Activated T-cell treated with anti-CD3 and anti-CD28 coated beads, Interleukin-2, amount 50 U/mL, for 4 hours (primary cell): ENCODE results near the gene DHRS1. TPM values are rescaled to one million over a fixed set of nuclear protein-coding genes. Genes with fewer than 3 reads are reported as not detected.
A peak's percentile ranks its signal among the peaks of the same experiment; 100 is the strongest.

Source experiments
- ATAC-seq, 2 donors: fragments of 200-7000 bp; cut with Tn5 transposase; one replicate each; pipeline ENCODE4 v1.10.0; 2021
- DNase-seq: peaks from one replicate; pipeline ENCODE4 v3.0.0-alpha.2; 2020
- H3K27me3 Mint-ChIP-seq: one replicate; pipeline ENCODE4 v1.8.0; 2021; ENCODE audit warnings: low read depth, mixed read lengths
- H3K36me3 Mint-ChIP-seq: one replicate; pipeline ENCODE4 v1.8.0; 2022; ENCODE audit warnings: mixed read lengths; ENCODE audit not compliant: insufficient read depth
- H3K4me1 Mint-ChIP-seq: one replicate; pipeline ENCODE4 v1.8.0; 2021; ENCODE audit warnings: low read depth, mixed read lengths
- H3K4me3 Mint-ChIP-seq: one replicate; pipeline ENCODE4 v1.8.0; 2021; ENCODE audit warnings: mild to moderate bottlenecking, moderate library complexity, mixed read lengths
- H3K9me3 Mint-ChIP-seq: one replicate; pipeline ENCODE4 v1.8.0; 2021; ENCODE audit warnings: mixed read lengths
- total RNA-seq, 3 donors: library from RNA; stranded (reverse); gene quantifications; one replicate each; pipeline ENCODE4 v1.2.1, GENCODE V29; 2021

DHRS1 gene
- total RNA-seq, 3 donors from 2014 or later, result 2.6 to 4.2 (median 3.1) TPM

DNA sequence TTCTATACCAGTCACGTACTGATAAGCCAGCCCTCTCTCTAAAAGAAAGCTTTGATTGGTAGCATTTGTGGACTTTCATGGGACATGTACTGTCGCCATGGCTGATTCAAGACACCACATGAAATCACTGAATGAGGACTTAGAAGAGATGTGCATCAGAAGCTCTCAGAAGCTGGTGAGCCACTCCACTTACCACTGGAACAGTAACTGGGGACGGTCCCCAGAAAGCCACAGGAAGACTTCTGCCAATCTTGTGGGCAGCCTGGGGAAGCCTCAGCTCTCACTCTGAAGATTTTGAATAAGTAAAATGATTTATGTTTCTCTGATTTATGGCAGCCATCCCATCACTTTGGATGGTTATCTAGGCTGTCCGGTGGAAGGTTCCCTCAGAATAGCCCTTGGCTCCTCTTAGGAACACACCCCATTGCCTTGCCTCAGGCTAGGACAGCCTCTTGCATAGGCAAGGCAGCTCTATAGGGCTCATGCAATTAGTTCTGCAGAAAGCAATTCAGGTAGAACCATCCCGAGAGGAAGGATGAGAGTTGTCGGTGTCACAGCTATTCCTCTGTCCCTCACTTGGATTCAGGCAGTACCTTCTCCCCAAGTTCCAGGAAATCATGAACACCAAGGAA, 9.8 kb downstream of the DHRS1 start:
- DNase-seq (no peak), ATAC-seq (peak; percentile 98 to 100)
- Mint-ChIP-seq H3K9me3 (no peaks in the 10 kb centered on the region), H3K4me3 (no peak overlapping the region), H3K27me3 (no peaks in the 10 kb centered on the region), H3K4me1 (peaks cover 11% of the 10 kb centered on the region), H3K36me3 (peaks cover 32% of the 10 kb centered on the region)

DNA sequence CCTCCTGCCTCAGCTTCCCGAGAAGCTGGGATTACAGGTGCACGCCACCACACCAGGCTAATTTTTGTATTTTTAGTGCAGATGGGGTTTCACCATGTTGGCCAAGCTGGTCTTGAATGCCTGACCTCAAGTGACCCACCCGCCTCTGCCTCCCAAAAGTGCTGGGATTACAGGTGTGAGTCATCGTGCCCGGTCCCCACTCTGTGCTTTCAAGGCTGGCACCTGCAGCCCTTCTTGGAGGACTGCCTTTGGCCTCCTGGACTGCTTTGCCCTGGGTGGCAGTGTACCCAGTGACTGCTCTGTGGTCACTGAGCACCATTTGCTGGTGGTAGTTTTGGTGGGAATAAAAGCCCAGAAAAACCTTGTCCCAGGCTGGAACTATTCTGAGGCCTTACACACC, 12.6 kb downstream of the DHRS1 start:
- no peaks in the 10 kb centered on the region for H3K27me3 Mint-ChIP-seq
- DNase-seq (no peak), ATAC-seq (no peak)
- H3K36me3 Mint-ChIP-seq, result peaks cover 18% of the 10 kb centered on the region
- H3K4me1 Mint-ChIP-seq, result peaks cover 11% of the 10 kb centered on the region
- no peaks in the 10 kb centered on the region for H3K9me3 Mint-ChIP-seq
- H3K4me3 Mint-ChIP-seq, result no peak overlapping the region

DNA sequence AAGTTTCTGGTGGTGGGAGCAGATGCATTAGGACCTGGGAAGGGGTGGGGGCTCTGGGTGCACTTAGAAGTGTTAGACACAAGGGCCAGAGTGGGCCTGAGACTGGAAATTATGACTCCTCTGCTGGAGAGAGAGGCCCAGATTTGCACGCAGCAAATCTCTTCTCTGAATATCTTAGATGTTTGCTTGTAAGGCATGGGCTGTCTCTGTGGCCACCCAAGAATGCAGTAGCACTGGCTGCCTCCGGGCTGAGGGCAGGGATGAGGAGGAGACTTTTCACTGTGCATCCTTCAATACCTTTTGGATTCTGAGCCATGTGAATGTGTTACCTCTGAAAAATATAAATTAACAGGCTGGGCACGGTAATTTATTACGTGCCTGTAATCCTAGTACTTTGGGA, 14.2 kb downstream of the DHRS1 start:
- Mint-ChIP-seq H3K4me1 (peaks cover 14% of the 10 kb centered on the region), H3K36me3 (peaks cover 6% of the 10 kb centered on the region), H3K9me3 (no peaks in the 10 kb centered on the region), H3K4me3 (no peak overlapping the region), H3K27me3 (no peaks in the 10 kb centered on the region)
- DNase-seq, result no peak
- no peak for ATAC-seq

DNA sequence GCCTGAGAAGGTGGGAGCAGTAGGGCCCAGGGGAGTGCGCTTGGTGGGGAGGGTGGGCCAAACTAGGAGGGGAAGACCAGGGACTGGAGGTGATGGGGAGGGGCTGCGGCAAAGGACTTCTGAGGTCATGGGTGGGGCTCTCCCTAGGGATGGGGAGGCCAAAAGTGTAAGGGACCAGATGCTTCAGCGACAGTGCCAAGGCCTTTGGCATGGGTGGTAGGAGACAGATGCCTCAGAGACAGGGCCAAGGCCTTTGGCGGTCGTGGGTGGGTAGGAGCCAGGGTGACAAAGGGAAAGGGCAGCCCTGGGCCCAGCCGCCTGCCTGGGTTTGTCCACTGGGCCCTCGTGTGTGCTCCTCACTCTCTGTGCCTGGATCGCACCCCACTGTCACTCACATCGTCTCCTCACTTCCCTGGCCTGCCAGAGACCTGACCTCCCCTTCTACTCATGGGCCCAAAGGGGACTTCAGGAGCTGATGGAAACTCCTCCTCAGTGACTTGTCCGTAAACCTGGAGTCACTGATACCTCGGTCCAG, 15.0 kb downstream of the DHRS1 start:
- DNase-seq (no peak), ATAC-seq (no peak)
- no peaks in the 10 kb centered on the region for H3K27me3 Mint-ChIP-seq
- H3K4me3 Mint-ChIP-seq, result no peak overlapping the region
- no peaks in the 10 kb centered on the region for H3K36me3 Mint-ChIP-seq
- no peaks in the 10 kb centered on the region for H3K9me3 Mint-ChIP-seq
- peaks cover 14% of the 10 kb centered on the region for H3K4me1 Mint-ChIP-seq

DNA sequence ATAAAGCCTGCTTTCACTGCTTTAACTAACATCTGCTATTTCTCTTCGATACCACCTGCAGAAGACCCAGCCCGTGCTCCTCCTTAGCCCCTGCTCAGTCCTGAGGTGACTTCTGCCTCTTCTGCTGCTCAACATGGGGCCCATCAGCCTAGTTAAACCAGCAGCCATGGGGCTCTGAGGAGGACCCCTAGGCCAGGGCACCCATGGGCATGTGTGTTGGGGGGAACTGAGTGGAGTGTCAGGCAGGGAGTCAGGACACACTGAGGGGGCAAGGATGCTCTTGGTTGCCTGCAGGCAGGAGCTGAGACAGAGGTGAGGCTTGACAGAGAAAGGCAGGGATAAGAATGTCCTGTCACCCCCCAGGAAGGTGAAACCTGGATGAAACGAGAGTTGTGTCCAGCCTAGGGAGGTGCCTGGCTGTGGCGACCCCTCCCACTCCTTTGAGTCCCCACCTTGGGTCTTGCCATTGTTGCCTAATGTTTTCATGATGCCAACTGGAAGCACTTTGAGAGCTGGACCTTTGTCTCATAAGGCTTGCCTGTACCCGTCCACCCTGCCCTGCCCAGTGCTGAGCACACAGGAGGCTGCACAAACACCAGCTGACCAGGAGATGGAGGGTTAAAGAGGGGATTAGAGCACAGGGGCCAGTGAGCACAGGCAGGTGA, 15.7 kb downstream of the DHRS1 start:
- H3K9me3 Mint-ChIP-seq, result no peaks in the 10 kb centered on the region
- H3K4me1 Mint-ChIP-seq, result peaks cover 18% of the 10 kb centered on the region
- ATAC-seq, result no peak
- H3K4me3 Mint-ChIP-seq, result no peak overlapping the region
- no peak for DNase-seq
- H3K27me3 Mint-ChIP-seq, result no peaks in the 10 kb centered on the region
- H3K36me3 Mint-ChIP-seq, result no peaks in the 10 kb centered on the region

DNA sequence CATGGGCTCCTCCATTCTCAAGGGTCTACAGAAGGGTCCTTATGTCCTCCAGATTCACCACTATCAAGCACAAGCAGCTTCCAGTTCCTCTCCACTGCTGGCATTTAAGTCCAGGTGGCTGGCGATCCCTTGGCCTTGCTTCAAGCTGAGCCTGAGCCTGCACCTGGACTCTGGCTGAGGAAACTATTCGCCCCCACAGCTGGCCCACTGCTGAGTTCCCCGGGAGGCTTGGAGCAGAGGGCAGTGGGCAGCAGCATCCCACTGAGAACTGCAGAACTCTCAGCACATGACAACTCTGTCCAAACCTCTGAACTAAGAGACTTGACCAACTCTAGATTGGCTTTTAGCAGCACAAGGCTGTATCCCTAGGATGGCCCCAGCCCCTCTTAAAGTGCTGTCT, 16.8 kb downstream of the DHRS1 start:
- no peaks in the 10 kb centered on the region for H3K9me3 Mint-ChIP-seq
- H3K4me3 Mint-ChIP-seq, result no peak overlapping the region
- H3K27me3 Mint-ChIP-seq, result no peaks in the 10 kb centered on the region
- H3K4me1 Mint-ChIP-seq, result peaks cover 30% of the 10 kb centered on the region
- no peaks in the 10 kb centered on the region for H3K36me3 Mint-ChIP-seq
- ATAC-seq (no peak), DNase-seq (no peak)

DNA sequence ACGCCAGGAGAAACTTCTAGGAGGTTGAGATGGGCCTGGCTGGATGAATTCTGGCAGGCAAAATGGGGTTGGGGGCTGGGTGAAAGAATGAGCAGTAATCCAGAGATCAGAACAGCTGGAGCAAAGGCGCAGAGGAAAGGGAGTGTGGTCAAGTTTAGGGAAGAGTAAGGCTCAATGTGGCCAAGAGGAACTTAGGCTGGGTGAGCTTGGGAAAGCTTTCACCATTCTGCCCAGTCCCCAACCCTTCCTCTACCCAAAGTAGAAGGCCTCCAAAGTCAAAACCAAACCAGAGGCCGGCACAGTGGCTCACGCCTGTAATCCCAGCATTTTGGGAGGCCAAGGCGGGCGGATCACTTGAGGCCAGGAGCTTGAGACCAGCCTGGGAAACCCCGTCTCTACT, 17.9 kb downstream of the DHRS1 start:
- Mint-ChIP-seq H3K36me3 (no peaks in the 10 kb centered on the region), H3K9me3 (no peaks in the 10 kb centered on the region)
- no peak for ATAC-seq

DNA sequence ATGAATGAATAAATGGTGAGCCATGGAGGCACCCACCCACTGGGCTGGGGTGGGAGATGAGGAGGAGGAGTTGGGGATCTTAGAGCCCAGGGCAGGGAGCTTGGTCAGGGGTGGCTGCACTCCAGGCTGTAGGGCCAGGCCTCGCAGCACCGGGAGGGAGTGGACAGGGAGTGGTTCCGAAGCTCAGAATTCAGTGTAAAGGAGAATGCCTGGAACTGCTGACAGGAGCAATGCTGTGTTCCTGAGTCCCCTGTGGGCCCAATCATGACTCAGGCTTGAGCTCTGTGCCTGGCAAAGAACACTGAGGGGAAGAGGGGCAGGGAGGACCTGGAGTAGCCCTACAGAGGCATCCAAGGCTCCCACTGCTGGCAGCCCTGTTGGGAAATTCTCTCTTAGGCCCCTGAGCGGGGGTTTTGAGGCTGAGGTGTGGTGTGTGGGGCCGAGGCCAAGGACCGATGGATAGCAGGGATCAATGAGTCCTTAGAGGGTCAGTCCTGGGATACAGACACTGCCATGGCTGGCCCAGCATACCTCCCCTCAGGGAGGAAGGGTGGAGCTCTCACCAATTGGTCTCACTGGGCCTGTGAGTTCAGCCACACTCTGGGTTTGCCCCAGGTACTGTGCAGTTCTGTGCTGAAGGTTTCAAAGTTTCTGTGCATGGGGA, 18.7 kb downstream of the DHRS1 start:
- Mint-ChIP-seq H3K4me1 (peaks cover 41% of the 10 kb centered on the region), H3K9me3 (no peaks in the 10 kb centered on the region), H3K27me3 (no peaks in the 10 kb centered on the region), H3K36me3 (no peaks in the 10 kb centered on the region), H3K4me3 (no peak overlapping the region)
- DNase-seq (no peak), ATAC-seq (no peak)

More for the DNA sequence above, 17.9 kb downstream of the DHRS1 start:
- H3K27me3 Mint-ChIP-seq, result no peaks in the 10 kb centered on the region
- H3K4me3 Mint-ChIP-seq, result no peak overlapping the region
- peaks cover 41% of the 10 kb centered on the region for H3K4me1 Mint-ChIP-seq
- DNase-seq, result no peak

DNA sequence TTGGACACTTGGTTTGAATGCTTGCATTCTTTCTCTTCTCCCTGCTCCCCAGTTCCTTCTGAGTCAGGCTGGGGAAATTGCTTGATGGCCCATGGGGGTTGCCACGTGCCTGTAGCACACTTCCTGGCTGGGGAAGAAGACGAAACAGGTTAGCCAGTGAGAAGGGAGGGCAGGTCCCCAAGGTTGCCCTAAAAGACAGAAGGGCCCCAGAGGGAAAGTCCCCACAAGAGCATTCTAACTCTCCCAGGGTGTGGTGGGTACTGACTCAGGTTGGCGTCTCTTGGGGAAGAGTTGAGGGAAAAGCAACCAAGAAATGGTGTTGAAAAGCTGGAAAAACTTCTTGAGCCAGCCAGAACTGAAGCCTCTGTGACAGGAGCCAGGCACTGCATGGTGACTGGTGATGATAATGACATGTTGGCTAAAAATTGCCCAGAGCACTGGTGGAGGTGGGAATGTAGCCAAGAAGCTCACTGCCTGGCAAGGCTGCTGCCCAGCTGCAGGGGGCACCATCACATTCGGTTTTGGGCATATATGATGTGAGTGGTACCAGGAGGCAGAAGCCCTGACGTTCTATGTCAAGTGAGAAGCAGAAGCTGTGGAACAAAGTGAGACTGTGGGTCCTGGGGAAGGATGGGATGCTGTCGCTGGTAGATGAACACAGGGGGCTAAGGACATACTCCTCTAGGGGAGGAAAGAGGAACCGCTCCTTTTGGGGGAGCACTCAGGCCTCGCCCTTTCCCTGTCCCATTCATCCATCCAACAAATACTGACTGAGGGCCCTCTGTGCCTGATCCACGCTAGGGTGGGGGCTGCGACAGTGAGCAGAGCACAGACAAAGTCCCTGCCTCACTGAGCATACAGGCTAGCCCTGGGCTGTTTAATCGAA, 20.0 kb downstream of the DHRS1 start:
- no peaks in the 10 kb centered on the region for H3K9me3 Mint-ChIP-seq
- no peaks in the 10 kb centered on the region for H3K36me3 Mint-ChIP-seq
- no peaks in the 10 kb centered on the region for H3K27me3 Mint-ChIP-seq
- ATAC-seq (peak; percentile 91), DNase-seq (peak; percentile 41)
- H3K4me3 Mint-ChIP-seq, result peak overlapping the region; percentile 48
- peaks cover 50% of the 10 kb centered on the region for H3K4me1 Mint-ChIP-seq

DNA sequence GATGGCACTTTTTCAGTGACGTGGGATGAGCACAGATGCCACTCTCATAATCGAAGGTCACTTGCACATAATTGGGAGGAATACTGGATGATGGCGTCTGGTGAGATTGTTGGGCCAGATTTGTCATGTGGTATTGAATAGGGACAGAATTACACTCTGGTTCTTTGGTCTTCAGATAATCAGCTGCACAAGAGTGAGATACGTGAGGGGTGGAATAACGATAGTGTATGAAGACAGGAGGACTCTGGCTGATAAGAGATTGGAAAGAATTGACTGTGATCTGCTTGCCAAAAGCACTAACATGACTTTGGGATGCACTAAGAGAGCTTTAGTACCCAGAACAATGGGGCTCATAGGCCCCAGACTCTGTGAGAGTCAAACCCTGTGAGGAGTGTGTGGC, 21.2 kb downstream of the DHRS1 start:
- no peaks in the 10 kb centered on the region for H3K36me3 Mint-ChIP-seq
- DNase-seq, result no peak
- no peaks in the 10 kb centered on the region for H3K9me3 Mint-ChIP-seq
- ATAC-seq, result no peak
- peaks cover 60% of the 10 kb centered on the region for H3K4me1 Mint-ChIP-seq
- no peaks in the 10 kb centered on the region for H3K27me3 Mint-ChIP-seq
- H3K4me3 Mint-ChIP-seq, result no peak overlapping the region

DNA sequence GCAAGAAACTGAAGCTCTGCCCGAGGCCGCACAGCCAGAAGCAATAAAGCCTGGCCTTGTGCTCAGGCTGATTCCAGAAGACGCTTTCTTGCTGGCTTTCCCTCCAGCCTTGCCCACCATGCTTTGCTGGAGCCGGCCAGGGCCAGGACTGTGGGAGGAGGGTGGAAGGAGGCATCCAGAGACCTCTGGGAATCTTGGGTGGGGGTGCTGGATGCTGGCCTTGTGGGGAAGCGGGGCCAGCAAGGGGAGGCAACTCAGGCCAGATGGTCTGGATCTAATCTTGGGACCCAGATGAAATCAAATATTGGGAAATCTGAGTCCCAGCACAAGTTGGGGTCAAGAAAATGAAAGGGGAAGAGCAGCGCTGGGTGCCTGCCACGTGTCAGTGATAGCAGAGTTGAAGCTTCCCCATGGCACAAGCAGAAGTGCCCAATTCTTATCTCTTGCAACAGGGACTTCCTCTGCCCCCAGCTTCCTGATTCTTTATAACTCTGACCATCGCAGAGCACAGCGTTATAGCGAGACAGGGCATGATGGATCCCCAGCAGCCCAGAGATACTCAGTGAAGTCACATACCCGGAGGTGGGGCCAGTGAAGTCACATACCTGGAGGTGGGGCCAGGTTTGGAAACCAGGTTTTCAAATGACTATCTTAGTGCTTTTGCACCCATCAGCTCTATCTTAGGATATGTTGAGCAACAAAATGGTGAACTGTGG, 21.8 kb downstream of the DHRS1 start:
- peaks cover 65% of the 10 kb centered on the region for H3K4me1 Mint-ChIP-seq

DNA sequence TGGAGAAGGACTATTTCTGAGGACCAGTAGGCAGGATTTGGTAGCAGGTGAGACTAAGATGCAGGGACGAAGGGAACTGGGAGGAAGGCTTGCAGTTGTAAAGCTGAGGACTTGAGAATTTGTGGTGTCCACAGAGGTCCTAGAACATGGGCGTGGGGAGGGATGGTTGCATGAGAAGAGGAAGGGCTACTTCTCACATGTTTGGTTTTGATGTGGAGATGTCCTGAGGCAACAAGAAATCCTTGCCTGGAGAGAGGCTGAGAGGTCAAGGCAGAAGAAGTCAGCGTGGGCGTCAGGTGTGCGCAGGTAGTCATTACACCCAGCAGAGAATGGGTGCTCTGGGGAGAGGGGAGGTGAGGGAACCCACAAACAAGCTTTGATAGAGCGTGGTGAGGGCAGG, 22.5 kb downstream of the DHRS1 start:
- H3K4me3 Mint-ChIP-seq, result no peak overlapping the region
- H3K9me3 Mint-ChIP-seq, result no peaks in the 10 kb centered on the region
- ATAC-seq (no peak), DNase-seq (no peak)
- peaks cover 72% of the 10 kb centered on the region for H3K4me1 Mint-ChIP-seq
- no peaks in the 10 kb centered on the region for H3K36me3 Mint-ChIP-seq
- H3K27me3 Mint-ChIP-seq, result no peaks in the 10 kb centered on the region

More for the DNA sequence above, 21.8 kb downstream of the DHRS1 start:
- H3K36me3 Mint-ChIP-seq, result no peaks in the 10 kb centered on the region
- ATAC-seq (no peak), DNase-seq (no peak)
- no peaks in the 10 kb centered on the region for H3K27me3 Mint-ChIP-seq
- no peak overlapping the region for H3K4me3 Mint-ChIP-seq
- H3K9me3 Mint-ChIP-seq, result no peaks in the 10 kb centered on the region

DNA sequence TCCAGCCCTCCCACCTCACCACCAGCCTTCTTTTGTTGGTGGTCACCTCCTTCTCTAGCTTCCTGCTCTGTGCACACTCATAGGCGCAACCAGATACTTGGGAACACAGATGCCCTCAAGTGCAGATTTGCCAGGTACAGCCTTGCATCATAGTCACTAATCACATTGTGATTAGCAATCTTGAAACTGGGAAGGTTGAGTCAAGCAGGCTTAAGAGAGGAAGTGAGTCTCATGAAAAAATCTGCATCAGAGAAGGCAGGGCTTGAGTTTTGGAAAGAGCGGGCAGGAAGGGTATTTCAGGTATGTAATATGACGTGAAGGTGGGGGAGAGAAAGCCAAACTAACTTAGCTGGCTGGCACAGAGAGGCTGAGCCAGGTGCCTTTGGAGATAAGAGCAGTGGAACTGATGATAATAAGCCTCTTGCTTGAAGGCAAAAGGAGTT, 25.5 kb downstream of the DHRS1 start:
- peak; percentile 32 for DNase-seq
- Mint-ChIP-seq H3K36me3 (no peaks in the 10 kb centered on the region), H3K27me3 (no peaks in the 10 kb centered on the region), H3K4me1 (peaks cover 66% of the 10 kb centered on the region), H3K4me3 (peak overlapping the region; percentile 9), H3K9me3 (no peaks in the 10 kb centered on the region)
- peak; percentile 61 to 62 for ATAC-seq
